SIG-M5 treated with dmso at 0.1 percent for 504 hours (cell line): ENCODE data around the gene EPB41.

Experiments used
- DNase-seq: peaks from one replicate; lab custom pipeline; 2025; ENCODE audit not compliant: unreplicated experiment; lab: John Stamatoyannopoulos, UW

Gene EPB41

DNA sequence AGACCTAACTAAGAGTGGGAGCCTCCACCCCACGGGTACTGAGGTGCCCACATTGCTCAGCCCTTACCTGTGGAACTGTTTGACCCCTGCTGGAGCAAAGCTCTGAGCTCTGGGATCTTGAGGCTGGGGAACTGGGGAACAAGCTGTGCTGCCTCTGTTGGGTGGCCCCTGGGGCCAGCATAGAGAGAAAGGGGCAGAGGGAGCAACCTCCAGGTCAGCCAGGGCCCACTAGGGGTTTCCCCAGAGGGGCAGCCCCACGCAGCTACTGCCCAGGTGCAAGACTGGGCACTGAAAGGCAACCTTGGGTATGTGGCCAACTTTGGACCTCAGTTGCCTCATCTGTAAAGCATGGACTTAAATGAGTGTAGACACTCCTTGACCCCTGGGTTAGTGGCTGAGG, 23.5 kb upstream of the EPB41 start:
- no peak for DNase-seq

DNA sequence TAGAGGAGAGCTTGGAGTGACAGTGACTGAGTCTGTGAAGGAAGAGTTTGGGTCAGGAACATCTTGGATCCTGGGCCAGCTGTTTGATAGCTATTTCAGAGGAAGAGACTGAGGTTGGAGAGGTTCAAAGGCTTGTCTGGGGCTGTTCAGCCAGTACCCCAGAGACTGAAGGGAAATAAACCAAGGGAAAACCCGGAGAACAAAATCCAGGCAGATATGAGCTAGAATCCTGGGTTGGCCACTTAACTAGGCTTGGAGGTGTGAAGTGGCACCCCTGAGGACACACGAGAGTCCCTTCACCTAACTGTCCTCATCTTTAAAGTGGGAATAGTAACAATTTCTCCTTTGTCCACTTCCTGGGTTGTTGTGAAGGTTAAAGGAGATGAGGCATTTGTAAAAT, 23.1 kb upstream of the EPB41 start:
- no peak for DNase-seq

DNA sequence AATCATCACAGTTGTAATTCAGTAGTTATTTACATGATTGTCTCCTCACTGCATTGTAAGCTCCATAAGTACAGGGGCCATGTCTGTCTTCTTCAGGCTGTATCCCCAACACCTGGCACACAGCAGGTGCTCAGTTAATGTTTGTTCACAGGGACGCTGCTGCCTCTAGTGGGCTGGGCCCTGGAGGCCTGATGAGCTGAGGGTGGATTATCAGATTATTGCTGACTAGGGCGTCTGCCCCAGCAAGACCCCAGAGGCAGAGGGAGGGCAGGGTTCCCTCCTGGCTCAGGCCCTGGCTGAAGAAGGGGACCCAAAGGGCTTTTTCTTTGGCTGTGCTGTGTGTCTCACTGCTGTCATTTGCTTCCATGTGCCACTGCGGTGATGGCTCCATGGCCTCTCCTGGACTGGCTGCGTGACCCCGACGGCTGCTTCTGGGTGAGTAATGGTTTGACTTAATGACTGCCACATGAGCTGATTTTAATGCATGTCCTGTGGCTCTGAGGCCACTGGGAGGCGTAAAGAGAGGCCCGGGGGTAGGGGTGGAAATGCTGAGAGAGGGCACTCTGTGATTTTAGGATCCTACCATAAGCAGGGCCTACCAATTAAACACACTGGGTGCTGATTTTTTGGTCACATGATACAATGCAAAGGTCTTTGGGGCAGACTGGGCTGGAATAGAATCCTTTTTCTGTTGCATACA, 20.8 kb upstream of the EPB41 start:
- no peak for DNase-seq

DNA sequence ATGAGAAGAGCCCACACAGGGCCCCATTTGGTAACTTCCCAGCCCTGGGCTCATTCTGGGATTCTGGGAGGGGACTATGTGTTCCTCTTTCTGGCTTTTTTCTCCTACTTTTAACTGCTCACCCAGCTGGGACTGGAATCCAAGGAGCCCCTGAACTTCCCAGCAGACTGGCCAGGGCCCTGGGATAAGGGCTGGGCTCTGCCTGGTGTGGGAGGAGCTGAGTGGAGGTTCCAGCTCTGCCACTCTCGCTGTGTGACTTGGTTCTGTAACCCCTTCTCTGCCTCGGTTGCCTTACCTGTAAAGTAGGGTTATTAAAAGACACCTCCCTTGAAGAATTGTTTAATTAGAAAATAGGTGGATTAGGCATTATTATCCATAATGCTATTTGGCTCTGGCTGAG, 19.6 kb upstream of the EPB41 start:
- DNase-seq = no peak

DNA sequence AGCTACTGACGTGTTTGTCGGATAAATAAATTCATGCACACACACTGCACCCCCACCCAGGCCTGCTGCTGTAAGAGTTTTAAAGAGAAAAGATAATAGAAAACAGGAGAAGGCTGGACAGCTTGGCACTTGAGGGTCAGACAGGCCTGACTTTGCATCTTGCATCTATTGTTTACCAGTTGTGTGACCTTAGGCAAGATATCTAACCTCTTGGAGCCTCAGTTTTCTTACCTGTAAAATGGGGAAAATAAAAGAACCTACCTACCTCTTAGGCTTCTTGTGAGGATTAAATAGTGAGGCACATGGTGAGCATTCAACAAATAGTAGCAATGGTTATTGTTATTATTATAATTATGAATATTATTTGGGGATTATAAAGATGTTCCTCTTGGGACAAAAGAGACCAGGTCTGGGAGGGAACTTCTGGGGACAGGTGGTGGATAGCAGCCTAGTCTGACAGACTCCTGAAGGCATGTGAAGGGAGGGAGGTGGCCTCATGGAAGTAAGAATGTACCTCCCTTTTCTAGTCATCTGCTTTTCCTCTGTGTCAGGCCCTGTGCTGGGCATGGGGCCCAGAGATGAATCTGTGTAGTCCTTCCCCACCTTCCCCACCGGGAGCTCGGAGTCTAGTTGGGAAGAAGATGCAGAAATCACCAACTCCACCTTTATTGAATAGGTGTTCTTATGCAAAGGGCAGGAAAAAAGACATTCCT, 18.3 kb upstream of the EPB41 start:
- DNase-seq = no peak

DNA sequence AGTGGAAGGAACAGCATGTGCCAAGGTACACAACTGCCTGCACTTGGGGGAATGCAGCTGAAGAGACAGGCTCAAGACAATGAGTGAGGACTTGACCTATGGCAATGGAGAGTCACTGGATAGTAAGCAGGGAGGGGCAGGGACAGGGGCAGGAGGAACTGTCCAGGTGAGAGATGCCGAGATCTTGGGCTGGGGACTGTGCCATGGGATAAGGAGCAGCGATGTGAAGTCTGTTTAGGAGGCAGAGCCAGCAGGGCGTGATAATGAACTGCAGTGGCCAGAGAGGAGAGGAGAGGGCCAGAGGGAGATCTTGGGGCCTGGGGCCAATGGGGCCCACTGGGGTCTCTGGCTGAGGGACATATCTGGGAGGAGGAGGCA, 17.8 kb upstream of the EPB41 start:
- DNase-seq = no peak

DNA sequence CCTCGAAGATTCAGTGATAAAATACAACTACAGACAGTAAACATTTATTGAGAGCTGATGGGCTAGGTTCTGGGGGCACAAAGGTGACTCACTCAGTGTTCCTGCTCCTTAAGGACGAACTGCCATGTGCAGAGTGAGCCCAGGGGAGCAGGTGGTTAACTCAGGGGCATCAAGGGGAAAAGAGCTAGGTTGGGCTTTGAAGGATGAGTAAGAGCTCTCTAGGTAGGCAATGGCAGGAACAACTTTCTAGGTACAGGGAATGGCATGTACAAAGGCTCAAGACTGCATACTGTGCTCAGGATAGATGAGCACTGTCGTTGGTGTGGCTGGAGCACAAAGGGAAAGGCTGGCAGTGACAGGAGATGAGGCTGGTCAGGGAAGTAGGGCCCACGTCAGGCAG, 16.6 kb upstream of the EPB41 start:
- DNase-seq = no peak

DNA sequence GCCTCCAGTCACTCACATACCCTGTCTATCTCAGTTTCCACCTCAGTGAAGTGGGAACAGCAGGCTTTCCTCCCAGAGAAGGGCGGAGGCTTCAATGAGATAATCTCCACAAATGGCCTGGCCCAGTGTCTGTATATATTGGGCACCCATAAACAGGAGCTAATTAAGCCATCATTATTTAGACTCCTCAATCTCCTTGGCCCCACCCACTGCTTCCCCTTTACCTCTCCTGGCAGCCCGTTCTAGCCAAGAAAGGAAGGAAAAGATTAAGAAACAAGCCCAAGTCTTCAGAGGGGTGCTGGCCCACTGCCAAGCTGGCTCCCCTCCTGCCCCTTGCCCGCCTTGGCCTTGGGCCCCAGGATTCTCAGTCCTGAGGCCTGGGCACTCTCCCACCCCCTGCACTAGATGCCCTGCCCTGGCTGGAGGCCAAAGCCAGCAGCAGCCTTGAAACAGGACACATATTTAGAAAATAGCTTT, 15.9 kb upstream of the EPB41 start:
- DNase-seq = no peak

DNA sequence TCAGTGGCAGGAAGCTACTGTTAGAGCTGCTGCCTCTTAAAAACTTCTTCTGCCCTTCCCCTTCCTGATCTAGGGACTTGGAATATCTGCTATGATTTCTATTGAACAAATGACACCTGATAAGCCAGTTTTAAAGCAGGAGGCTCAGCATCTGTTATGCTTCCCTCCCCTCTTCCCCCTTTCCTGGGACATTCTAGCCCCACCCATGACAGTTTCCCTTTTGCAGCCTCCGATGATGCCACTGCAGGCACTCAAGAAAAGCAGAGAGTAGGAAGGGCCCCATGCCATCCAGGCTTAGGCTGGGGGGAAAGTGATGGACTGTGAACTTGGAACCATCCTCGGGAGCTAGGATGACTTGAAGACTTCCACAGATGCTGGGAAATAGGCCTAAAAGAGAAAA, 15.1 kb upstream of the EPB41 start:
- no peak for DNase-seq

DNA sequence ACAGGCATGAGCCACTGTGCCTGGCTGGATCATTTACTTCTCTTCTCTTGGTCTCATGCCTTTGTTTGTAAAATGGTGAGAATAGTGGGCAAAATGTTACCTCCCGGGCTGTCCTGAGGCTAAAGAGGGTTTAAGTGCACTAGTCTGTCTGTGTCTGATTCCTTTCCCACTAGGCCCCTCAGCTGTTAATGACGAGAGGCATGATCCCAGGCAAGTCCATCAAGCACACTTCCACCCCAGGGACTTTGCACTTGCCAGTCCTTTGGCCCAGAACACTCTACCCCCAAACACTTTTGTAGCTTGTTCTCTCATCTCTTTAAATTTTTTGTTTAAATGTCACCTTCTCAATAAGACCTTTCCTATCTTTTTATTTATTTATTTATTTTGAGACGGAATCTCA, 13.8 kb upstream of the EPB41 start:
- DNase-seq = no peak

DNA sequence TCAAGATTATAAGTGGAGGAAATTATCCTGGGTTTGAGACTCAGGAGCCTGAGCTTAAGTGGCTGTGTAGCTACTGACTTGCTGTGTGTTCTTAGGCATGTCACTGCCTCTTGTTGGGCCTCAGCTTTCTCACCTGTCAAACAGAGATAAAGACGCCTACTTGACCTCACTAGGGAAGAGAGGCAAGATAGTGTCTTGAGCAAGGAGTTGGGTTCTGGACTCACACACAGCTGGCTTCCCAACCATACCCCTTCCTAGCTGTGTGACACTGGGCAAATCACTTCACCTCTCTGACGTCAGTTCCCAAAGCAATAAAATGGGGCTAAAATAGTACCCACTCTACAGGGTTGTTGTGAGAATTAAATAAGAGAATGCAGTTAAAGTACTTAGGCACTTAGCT, 11.6 kb upstream of the EPB41 start:
- no peak for DNase-seq

DNA sequence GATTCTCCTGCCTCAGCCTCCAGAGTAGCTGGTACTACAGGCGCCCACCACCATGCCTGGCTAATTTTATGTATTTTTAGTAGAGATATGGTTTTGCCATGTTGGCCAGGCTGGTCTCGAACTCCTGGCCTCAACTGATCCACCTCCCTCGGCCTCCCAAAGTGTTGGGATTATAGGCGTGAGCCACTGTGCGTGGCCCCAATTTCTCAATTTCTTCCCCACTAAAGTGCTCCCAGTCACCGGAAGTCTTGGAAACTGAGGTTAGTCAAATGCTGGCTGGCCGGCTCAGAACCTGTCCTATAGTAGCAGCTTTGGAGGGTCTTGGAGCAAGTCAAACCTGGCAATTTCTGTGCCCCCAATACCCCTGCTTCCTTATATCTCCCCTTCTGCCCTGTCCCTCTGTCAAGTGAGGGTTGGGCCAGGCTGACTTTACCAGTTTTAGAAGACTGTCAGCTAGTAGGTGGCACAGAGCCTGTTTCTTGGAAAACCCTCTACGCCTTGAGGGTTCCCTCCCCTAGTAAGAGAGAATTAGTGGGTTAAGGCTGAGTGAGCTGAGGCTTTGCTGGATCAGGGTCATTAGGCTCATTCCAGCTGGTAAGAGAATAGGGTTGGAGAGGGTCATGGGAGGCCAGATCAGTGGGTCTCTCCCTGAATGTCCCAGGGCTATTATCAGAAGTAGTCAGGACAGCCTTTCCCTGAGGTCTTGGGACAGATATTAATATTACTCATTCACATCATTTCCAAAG, 8.3 kb upstream of the EPB41 start:
- no peak for DNase-seq

DNA sequence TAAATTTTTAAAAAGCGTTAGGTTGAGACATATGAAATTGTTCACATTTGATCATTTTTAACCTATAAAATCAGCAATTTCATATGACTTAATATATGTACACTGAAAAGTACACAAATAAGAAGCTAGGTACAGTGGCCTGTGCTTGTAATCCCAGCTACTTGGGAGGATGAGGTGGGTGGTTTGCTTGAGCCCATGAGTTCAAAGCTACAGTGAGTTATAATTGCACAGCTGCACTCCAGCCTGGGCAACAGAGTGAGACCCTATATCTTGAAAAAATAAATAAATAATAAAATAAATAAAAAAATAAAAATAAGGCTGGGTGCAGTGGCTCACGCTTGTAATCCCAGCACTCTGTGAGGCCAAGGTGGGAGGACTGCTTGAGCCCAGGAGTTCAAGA, 5.2 kb upstream of the EPB41 start:
- no peak for DNase-seq

DNA sequence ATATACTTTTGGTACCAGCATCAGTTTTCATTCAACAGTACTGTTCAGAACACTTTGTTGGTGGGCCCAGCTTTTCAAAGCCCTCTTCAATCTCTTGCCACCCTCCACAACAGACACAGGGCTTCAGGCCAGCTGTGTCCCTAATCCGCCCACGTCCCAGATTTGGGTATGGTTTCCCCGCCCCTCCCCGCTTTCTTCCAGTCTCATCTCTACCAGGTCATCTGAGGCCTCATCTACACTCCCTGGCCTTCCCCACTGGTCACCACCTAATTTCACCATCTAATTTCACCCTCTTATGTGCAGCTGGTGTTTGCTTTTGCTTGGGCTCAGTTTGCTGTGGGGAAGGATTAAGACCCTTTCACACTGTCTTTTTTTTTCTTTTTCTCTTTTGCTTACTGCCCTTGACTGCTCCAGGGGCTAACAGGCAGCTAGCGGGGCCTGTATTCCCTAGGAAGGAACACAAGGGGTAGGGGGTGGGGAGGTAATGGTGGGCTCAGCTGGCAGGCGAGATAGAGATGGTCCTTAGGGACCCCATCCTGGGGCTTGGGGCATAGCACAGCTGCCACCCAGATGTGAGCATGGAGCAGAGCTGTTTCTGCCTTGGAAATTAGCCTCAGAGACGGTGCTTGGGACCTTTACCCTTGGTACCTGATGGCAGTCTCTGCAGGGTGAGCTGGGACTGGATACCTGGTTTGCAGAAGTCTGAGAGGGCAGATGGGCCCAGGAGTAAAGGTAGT, 3.8 kb upstream of the EPB41 start:
- no peak for DNase-seq

DNA sequence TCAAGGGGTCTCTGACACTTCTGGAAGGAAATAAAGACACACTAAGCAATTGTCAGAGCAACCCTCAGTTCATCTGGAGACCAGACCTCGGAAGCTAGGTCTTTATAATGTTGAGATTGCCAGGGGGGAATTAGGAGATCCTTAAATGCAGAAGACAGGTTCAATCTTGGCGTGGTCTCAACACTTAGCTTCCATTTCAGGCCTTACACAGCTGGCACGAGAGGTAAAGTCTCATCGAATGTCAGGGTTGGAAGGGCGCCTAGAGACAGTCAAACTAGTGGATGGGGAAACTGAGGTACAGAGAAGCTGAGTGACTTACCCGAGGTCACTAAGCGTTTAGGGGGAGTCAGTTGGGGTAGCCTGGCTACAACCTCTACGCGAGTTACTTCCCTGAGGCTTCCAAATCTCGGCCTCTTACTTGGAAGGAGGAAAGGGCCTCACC, 562 bp upstream of the EPB41 start:
- DNase-seq = no peak

DNA sequence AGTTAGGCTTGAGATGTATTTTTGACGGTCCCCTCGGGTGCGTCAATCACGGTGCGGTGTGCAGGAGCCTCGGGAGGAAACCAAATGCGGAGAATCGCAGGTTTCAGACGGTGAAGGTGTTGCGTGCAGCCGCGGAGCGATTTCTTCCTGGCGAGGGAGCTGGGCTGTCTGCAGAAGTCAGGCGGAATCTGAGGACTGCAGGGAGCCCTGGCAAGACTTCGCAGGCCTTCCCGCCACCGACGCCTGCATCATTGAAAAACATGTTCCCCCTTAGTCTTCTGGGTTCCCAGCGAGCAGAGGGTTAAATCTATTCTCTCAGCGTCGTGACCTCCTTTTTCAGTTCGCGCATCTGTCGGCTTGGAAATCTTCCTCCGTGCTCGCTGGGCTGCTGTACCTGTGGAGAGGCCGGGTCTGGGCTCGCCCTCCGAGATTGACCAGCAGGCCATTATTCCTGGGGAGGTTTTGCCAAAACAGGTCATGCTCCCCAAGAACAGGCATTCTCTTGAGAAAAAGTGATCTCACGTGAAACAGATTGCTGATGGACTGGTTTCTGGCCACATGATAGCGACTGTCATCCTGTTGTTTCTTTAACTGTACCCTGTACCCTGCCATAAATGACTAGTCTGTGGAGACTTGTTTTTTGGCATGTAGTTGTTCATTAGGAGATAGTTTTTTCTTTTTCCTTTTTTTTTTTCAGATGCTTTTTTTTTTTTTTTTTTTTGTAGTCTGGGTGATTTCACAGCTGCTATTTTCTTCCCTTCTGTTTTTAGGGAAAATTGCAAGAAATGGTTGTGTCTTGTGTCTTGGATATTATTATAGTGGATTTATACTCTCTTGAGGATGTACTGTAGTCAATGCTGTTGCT, 894 bp downstream of the EPB41 start:
- DNase-seq = no peak

DNA sequence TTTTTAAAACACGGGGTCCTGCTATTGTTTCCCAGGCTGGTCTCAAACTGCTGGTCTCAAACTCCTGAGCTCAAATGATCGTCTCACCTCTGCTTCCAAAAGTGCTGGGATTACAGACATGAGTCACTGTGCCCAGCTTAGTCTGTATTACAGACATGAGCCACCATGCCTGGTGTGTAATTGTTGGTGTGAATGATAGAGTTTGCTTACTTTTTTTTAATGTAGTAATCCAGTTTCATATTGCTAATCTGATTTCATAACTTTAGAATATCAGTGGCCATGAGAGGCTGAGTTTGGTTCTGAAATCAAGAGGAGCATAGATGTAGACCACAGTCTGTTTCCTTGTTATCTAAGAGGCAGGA, 3.4 kb downstream of the EPB41 start:
- no peak for DNase-seq

DNA sequence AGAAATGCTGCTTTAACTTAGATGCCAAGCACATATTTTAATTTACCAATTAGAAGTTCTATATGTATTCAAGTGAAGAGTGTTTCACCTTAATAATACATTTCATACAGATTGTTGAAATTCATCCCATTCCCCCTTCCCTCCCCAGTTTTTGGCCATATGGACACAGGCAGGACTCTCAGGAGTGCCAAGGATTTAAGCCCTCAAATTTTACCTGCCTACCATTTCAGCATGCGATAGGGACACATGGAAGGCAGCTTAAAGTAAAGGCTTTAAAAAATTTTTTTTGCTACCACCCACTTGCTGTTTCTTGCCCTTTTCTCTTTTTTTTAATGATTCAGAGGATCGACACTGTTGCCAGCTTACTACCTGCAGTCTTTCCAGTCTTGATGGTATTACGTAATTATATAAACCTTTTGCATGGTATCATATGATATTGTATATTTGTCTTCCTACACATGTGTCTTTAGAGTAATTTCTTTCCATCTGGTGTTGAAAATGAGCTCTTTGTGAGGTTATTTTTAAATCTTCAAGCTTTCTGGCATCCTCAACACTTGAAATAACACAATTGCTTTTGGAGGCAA, 7.0 kb downstream of the EPB41 start:
- no peak for DNase-seq

DNA sequence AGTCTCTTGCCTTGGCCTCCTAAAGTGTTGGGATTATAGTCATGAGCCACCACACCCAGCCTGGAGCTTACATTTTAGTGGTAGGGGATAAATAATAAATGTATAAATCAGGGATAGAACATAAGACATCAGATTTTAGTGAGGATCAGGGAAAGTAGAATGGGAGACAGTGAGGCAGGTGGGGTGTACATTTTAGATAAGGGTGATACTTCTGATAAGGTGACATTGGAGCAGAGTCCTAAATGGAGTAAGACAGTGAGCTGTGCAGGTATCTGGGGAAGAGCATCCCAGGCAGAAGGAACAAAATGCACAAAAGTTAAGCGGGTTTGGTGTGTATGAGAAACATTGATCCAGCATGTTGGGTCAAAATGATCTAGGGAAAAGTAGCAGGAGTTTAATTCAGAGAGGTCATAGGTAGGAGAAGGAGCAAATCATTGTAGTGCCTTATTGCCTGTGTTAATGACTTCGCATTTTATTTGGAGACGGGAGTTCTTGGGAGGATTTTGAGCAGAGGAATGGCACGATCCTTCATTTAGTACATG, 11.1 kb downstream of the EPB41 start:
- no peak for DNase-seq
